B cell (primary cell): ENCODE measurements around the gene LARGE1.

Experiments
- CTCF ChIP-seq: fragments of 200-600 bp; IDR thresholded peaks from one replicate; pipeline ENCODE4 v1.8.0; 2022; ENCODE audit warnings: antibody characterized with exemption, mild to moderate bottlenecking
- EZH2 ChIP-seq: IDR thresholded peaks from 2 replicates; pipeline ENCODE4 v1.6.1; 2012; ENCODE audit warnings: borderline replicate concordance, low read depth, mild to moderate bottlenecking, moderate library complexity, low read length; ENCODE audit not compliant: insufficient read depth, poor library complexity, severe bottlenecking

GRCh38 chr22:33597274-33597985 is 322.8 kb downstream of the LARGE1 start:
- TF ChIP-seq CTCF: no peak
- TF ChIP-seq EZH2: no peak
